Raji (cell line): ENCODE data around the gene PLAC1.

Experiments used
- POLR2A ChIP-seq: IDR thresholded peaks from 2 replicates; pipeline ENCODE4 v1.6.1; 2011; ENCODE audit warnings: low read depth, low read length, control low read depth; ENCODE audit not compliant: insufficient read depth

The PLAC1 gene

GRCh38 chrX:134525086-134525792 is 133.0 kb downstream of the PLAC1 start:
- no peak for TF ChIP-seq POLR2A

- no peak for TF ChIP-seq POLR2A
These were observed 134.1 kb downstream of the PLAC1 start for GRCh38 chrX:134524181-134524580.

GRCh38 chrX:134520860-134521390 is 137.3 kb downstream of the PLAC1 start:
- TF ChIP-seq POLR2A = no peak
